Astrocyte (in vitro differentiated cells and primary cell): ENCODE data around the gene WNT7A.

Experiments used
- CTCF ChIP-seq: IDR thresholded peaks from 2 replicates; pipeline ENCODE4 v1.5.1; 2011; ENCODE audit warnings: low read depth, mild to moderate bottlenecking, inconsistent platforms, low read length, moderate library complexity; ENCODE audit not compliant: insufficient read depth
- EZH2 ChIP-seq: IDR thresholded peaks from 2 replicates; pipeline ENCODE4 v1.6.1; 2012; ENCODE audit warnings: mild to moderate bottlenecking, low read length, inconsistent platforms; ENCODE audit not compliant: insufficient read depth

GRCh38 chr3:13895155-13896105, 15.6 kb upstream of the WNT7A start:
- TF ChIP-seq CTCF (no peak), EZH2 (no peak)
